Mucosa of rectum (tissue), 2 donors: ENCODE measurements around the gene ITCH.
"Not testable (repeated sequence)": the region's sequence is repeated elsewhere in the genome, so short reads cannot be mapped to it uniquely, and the experiment has no call there.

ENCODE experiments used
- H3K27ac ChIP-seq, 2 donors: one replicate each; pipeline ENCODE4 v1.7.0; 2013; ENCODE audit warnings: inconsistent platforms in 2 of 2, low read depth in 2 of 2, low read length in 2 of 2
- H3K27me3 ChIP-seq, 2 donors: one replicate each; pipeline ENCODE4 v1.7.0; 2013; ENCODE audit warnings: low read length in 2 of 2; ENCODE audit not compliant: control insufficient read depth in 2 of 2, insufficient read depth in 2 of 2
- H3K36me3 ChIP-seq, 2 donors: one replicate each; pipeline ENCODE4 v1.7.0; 2013; ENCODE audit warnings: low read length in 2 of 2; ENCODE audit not compliant: control insufficient read depth in 2 of 2, insufficient read depth in 2 of 2
- H3K4me1 ChIP-seq, 2 donors: one replicate each; pipeline ENCODE4 v1.7.0; 2013; ENCODE audit warnings: low read length in 2 of 2, mild to moderate bottlenecking in 1 of 2; ENCODE audit not compliant: control insufficient read depth in 2 of 2, insufficient read depth in 2 of 2
- H3K4me3 ChIP-seq, 2 donors: one replicate each; pipeline ENCODE4 v1.7.0; 2013; ENCODE audit warnings: low read length in 2 of 2
- H3K9ac ChIP-seq, 2 donors: one replicate each; pipeline ENCODE4 v1.7.0; 2013; ENCODE audit warnings: low read length in 2 of 2, low read depth in 1 of 2, mild to moderate bottlenecking in 1 of 2
- H3K9me3 ChIP-seq, 2 donors: one replicate each; pipeline ENCODE4 v1.7.0; 2013; ENCODE audit warnings: low read length in 2 of 2; ENCODE audit not compliant: control insufficient read depth in 2 of 2
- donor health status: healthy.
- donor health status: Normal muscosa, but diverticular disease.

Gene ITCH

DNA sequence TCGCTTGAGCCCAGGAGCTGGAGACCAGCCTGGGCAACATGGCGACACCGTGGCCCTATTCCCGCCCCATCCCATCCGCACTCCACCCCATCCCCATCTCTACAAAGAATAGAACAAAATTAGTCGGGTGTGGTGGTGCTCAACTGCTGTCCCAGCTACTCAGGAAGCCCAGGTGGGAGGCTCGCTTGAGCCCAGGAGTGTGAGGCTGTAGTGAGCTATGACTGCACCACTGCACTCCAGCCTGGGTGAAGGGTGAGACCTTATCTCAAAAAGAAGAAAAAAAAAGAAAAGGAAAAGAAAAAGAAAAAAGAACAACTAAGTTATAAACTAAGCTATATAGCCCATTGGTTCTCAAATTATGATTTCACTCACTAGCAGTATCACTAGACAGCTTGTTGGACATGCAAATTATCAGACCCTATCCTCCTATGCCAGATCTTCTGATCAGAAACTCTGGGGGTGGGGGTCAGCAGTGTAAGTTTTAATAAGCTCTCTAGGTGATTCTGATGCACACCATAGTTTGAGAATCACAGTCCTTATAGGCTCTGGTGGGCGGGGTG, 491 bp upstream of the ITCH start:
- H3K36me3 ChIP-seq = no peaks in the 10 kb centered on the region
- H3K9ac ChIP-seq = peak overlapping the region in 1 of 2 donors; percentile 92
- no peak overlapping the region for H3K27ac ChIP-seq
- H3K9me3 ChIP-seq = no peaks in the 10 kb centered on the region
- peak overlapping the region; percentile 81 to 86 for H3K4me3 ChIP-seq
- peaks cover 13 to 17% of the 10 kb centered on the region in 2 donors for H3K4me1 ChIP-seq
- no peaks in the 10 kb centered on the region for H3K27me3 ChIP-seq

DNA sequence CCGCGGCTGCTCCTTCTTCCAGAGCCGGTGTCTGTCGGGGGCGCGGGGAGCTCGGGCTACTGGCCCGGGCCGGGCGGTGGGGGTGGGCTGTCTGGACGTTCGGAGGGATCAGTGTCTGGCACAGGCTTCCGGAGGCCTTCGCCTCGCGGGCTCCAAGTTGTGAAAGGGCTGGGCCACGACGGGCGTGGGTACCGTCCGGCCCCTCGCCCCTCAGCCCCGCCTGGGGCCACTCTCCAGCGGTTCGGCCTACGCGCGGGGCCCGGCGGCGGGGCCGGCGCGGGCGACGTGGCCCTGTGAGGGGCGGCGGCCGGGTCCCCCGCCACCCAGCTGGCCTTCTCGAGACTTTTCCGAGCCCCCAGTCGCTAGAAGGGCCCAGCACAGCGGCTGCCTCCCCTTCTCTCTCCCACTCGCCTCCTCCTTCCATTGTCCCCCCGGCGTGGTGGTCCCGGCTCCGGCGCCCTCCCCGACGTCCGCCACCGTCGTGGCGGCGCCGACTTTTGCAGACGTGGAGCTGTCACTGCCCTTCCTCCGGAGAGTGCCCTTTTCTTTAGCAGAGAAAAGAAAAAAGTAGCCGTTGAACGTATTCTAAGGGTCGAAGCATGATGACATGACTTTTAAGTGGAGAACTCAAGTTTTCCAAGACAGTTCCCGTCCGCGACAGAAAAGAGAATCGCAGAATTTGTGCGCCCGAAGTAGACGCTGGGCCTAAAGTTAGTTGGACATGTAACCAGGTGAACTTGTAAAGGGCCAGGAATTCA, 571 bp downstream of the ITCH start:
- Histone ChIP-seq H3K36me3 (no peaks in the 10 kb centered on the region), H3K27me3 (no peaks in the 10 kb centered on the region), H3K4me1 (peaks cover 13 to 17% of the 10 kb centered on the region in 2 donors), H3K9ac (peak overlapping the region; percentile 89 to 92), H3K27ac (peak overlapping the region; percentile 83 to 87), H3K4me3 (peak overlapping the region; percentile 81 to 86), H3K9me3 (no peaks in the 10 kb centered on the region)

- Histone ChIP-seq H3K27me3 (no peaks in the 10 kb centered on the region), H3K36me3 (peaks cover under 1 to 1% of the 10 kb centered on the region in 2 donors), H3K9me3 (no peaks in the 10 kb centered on the region), H3K9ac (peak overlapping the region; percentile 89 to 92), H3K27ac (peak overlapping the region; percentile 83 to 87), H3K4me3 (peak overlapping the region; percentile 81 to 86), H3K4me1 (peaks cover 13 to 17% of the 10 kb centered on the region in 2 donors)
These were observed 1.1 kb downstream of the ITCH start for GRCh38 chr20:34364223-34364506.

DNA sequence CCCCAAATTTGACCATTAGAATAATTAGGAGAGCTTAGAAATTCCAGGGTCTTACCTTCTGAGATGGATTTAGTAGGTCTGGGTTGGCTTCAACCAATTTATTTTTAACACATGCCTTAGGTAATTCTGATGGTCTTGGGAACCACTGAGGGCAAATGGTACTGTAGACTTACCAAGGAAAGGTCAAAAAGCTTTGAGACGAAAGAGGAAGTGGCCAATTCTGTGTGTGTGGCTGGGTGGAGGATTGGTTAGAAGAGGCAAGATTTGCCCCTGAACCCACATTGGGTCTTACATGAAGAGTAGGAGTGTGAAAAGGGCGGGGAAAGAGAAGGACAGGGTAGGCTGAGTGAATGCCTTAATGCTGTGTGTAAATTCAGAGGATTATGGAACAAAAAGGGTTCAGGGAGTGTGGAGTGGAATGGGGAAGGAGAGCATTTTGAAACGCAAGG, 2.7 kb downstream of the ITCH start:
- Histone ChIP-seq H3K9ac (no peak overlapping the region), H3K4me3 (no peak overlapping the region), H3K36me3 (peaks cover 13 to 14% of the 10 kb centered on the region in 2 donors), H3K4me1 (peaks cover 13 to 17% of the 10 kb centered on the region in 2 donors), H3K27ac (no peak overlapping the region), H3K27me3 (no peaks in the 10 kb centered on the region), H3K9me3 (no peaks in the 10 kb centered on the region)

DNA sequence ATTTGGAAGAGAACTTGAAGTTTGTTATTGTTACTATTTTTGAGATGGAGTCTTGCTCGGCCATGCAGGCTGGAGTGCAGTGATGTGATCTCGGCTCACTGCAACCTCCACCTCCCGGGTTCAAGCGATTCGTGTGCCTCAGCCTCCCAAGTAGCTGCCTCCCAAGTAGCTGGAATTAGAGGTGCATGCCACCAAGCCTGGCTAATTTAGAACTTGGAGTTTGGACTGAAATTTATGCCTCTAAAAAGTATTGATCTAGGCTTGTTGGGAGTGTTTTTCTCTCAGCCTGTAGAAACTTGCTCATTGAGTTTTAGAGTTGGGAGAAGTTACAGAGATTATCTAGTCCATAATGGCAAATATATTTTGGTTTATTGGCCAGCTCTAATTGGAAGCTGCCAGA, 4.1 kb downstream of the ITCH start:
- Histone ChIP-seq H3K27ac (no peak overlapping the region), H3K9me3 (no peaks in the 10 kb centered on the region), H3K9ac (no peak overlapping the region), H3K4me1 (peaks cover 13 to 17% of the 10 kb centered on the region in 2 donors), H3K27me3 (no peaks in the 10 kb centered on the region), H3K36me3 (peaks cover 14 to 16% of the 10 kb centered on the region in 2 donors), H3K4me3 (no peak overlapping the region)

DNA sequence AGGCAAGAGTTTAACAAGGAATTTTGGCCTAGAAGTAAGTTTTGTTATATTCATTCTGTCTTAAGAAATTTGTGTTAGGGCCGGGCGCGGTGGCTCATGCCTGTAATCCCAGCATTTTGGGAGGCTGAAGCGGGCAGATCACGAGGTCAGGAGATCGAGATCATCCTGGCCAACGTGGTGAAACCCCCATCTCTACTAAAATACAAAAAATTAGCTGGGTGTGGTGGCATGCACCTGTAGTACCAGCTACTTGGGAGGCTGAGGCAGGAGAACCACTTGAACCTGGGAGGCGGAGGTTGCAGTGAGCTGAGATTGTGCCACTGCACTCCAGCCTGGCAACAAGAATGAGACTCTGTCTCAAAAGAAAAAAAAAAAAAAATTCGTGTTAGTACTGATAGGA, 4.8 kb downstream of the ITCH start:
- not testable (repeated sequence) for H3K4me3 ChIP-seq, H3K27ac ChIP-seq, H3K27me3 ChIP-seq, H3K9ac ChIP-seq, H3K9me3 ChIP-seq
- Histone ChIP-seq H3K36me3 (peaks cover 14 to 16% of the 10 kb centered on the region in 2 donors), H3K4me1 (peaks cover 7 to 11% of the 10 kb centered on the region in 2 donors)

DNA sequence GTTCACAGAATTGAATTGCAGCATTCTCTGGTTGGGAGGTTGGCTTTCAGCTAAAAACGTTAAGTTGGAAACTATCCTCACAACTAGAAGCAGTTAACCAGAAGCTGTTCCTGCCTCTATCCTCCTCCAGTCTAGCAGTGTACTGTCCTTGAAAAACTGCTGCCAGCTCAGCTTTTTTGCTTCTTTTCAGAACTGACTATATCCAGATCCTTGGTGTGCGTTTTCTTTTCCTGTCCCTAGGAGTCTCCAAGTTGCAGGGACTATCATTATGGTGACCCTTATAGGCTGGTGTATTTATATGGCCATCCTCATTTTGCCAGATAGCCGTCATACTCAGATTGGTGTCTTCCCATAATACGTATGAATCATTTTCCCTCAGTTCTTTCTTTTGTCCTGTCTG, 5.5 kb downstream of the ITCH start:
- H3K27ac ChIP-seq = no peak overlapping the region

GRCh38 chr20:34369265-34369664, 6.2 kb downstream of the ITCH start:
- Histone ChIP-seq H3K27me3 (no peaks in the 10 kb centered on the region), H3K27ac (no peak overlapping the region), H3K9ac (no peak overlapping the region), H3K4me3 (no peak overlapping the region), H3K9me3 (no peaks in the 10 kb centered on the region), H3K4me1 (peaks cover 6 to 7% of the 10 kb centered on the region in 2 donors), H3K36me3 (peaks cover 16 to 17% of the 10 kb centered on the region in 2 donors)

More for the DNA sequence above, 5.5 kb downstream of the ITCH start:
- Histone ChIP-seq H3K4me1 (peaks cover 6 to 10% of the 10 kb centered on the region in 2 donors), H3K9ac (no peak overlapping the region), H3K27me3 (no peaks in the 10 kb centered on the region), H3K36me3 (peaks cover 14 to 16% of the 10 kb centered on the region in 2 donors), H3K4me3 (no peak overlapping the region), H3K9me3 (no peaks in the 10 kb centered on the region)

DNA sequence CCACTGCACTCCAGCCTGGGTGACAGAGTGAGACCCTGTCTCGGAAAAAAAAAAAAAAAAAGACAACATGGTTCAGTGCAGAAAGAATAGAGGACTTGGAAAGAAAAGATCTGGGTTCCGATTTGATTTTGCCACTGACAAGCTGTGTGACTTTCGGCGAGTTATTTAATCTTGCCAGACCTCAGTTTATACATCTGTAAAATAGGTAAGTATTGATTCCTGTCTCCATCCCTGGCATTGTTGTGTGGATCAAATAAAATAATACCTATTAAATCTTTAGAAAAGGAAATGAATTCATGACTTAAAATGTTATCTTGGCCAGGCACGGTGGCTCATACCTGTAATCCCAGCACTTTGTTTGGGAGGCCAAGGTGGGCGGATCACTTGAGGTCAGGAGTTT, 7.0 kb downstream of the ITCH start:
- H3K9ac ChIP-seq = no peak overlapping the region
- peaks cover 16 to 19% of the 10 kb centered on the region in 2 donors for H3K36me3 ChIP-seq
- H3K4me1 ChIP-seq = peaks cover 6% of the 10 kb centered on the region in 2 donors
- H3K9me3 ChIP-seq = no peaks in the 10 kb centered on the region
- no peak overlapping the region for H3K4me3 ChIP-seq
- H3K27me3 ChIP-seq = no peaks in the 10 kb centered on the region
- no peak overlapping the region for H3K27ac ChIP-seq

- Histone ChIP-seq H3K36me3 (peaks cover 16 to 22% of the 10 kb centered on the region in 2 donors), H3K9ac (no peak overlapping the region), H3K27me3 (no peaks in the 10 kb centered on the region), H3K4me3 (no peak overlapping the region), H3K4me1 (peaks cover 0 to 3% of the 10 kb centered on the region in 2 donors), H3K9me3 (no peaks in the 10 kb centered on the region), H3K27ac (no peak overlapping the region)
These were observed 10.4 kb downstream of the ITCH start for GRCh38 chr20:34373445-34373844.
